ENCODE measurements around the gene MGP.

DNA sequence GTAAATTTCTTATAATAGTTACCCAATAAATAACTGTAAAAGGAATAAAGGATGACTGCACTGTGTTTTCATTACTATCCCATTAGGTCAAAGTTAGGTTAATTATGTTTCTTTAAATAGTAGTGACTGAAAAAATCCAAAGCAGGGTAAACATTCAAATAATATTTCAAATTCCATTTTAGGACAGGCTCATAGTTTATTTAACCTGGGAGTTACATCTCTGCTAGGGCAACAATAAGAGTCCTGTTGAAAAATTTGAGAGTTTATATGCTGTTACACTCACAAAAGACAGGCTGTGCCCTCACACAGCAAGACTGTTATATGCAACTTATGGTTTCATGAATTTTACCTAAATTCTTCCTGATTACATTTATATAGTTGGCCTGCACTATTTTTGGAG, 44.6 kb upstream of the MGP start:
- TF ChIP-seq, protein P1, sequence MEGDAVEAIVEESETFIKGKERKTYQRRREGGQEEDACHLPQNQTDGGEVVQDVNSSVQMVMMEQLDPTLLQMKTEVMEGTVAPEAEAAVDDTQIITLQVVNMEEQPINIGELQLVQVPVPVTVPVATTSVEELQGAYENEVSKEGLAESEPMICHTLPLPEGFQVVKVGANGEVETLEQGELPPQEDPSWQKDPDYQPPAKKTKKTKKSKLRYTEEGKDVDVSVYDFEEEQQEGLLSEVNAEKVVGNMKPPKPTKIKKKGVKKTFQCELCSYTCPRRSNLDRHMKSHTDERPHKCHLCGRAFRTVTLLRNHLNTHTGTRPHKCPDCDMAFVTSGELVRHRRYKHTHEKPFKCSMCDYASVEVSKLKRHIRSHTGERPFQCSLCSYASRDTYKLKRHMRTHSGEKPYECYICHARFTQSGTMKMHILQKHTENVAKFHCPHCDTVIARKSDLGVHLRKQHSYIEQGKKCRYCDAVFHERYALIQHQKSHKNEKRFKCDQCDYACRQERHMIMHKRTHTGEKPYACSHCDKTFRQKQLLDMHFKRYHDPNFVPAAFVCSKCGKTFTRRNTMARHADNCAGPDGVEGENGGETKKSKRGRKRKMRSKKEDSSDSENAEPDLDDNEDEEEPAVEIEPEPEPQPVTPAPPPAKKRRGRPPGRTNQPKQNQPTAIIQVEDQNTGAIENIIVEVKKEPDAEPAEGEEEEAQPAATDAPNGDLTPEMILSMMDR (IDR thresholded peaks at IDR 0.05): no peak
- TF ChIP-seq POLR2AphosphoS5 (IDR thresholded peaks at IDR 0.05; ENCODE audit: low read depth, low read length) (no peak), SIN3A (IDR thresholded peaks at IDR 0.05; ENCODE audit: borderline replicate concordance, insufficient read depth, low read depth, low read length) (no peak)

Data from Panc1 (cell line).